Activated T-cell treated with anti-CD3 and anti-CD28 coated beads, Interleukin-2, amount 50 U/mL, for 4 hours (primary cell): ENCODE measurements around the gene C12orf43. TPM values are rescaled to one million over a fixed set of nuclear protein-coding genes. Genes with fewer than 3 reads are reported as not detected.

Experiments used
- ATAC-seq, 2 donors: fragments of 200-7000 bp; cut with Tn5 transposase; one replicate each; pipeline ENCODE4 v1.10.0; 2021
- DNase-seq: peaks from one replicate; pipeline ENCODE4 v3.0.0-alpha.2; 2020
- H3K27me3 Mint-ChIP-seq: one replicate; pipeline ENCODE4 v1.8.0; 2021; ENCODE audit warnings: low read depth, mixed read lengths
- H3K36me3 Mint-ChIP-seq: one replicate; pipeline ENCODE4 v1.8.0; 2022; ENCODE audit warnings: mixed read lengths; ENCODE audit not compliant: insufficient read depth
- H3K4me1 Mint-ChIP-seq: one replicate; pipeline ENCODE4 v1.8.0; 2021; ENCODE audit warnings: low read depth, mixed read lengths
- H3K4me3 Mint-ChIP-seq: one replicate; pipeline ENCODE4 v1.8.0; 2021; ENCODE audit warnings: mild to moderate bottlenecking, moderate library complexity, mixed read lengths
- H3K9me3 Mint-ChIP-seq: one replicate; pipeline ENCODE4 v1.8.0; 2021; ENCODE audit warnings: mixed read lengths
- total RNA-seq, 3 donors: library from RNA; stranded (reverse); gene quantifications; one replicate each; pipeline ENCODE4 v1.2.1, GENCODE V29; 2021

C12orf43 gene
- total RNA-seq, 3 donors from 2014 or later, result 40.3 to 55.0 (median 40.5) TPM

DNA sequence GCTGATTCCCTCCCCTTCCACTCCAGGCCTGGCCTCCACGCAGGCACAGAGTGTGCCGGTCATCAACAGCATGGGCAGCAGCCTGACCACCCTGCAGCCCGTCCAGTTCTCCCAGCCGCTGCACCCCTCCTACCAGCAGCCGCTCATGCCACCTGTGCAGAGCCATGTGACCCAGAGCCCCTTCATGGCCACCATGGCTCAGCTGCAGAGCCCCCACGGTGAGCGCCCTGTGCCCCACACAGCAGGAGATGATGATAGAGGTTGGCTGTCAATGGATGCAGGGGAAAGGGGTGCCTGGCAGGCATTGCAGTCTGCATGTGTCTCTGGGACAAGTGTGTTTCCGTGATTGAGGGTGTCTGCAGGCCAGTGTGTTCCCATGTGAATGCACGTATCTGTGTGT, 18.8 kb downstream of the C12orf43 start:
- peaks cover 7% of the 10 kb centered on the region for H3K27me3 Mint-ChIP-seq
- H3K9me3 Mint-ChIP-seq, result no peaks in the 10 kb centered on the region
- DNase-seq (no peak), ATAC-seq (no peak)
- H3K4me1 Mint-ChIP-seq, result no peaks in the 10 kb centered on the region
- H3K36me3 Mint-ChIP-seq, result no peaks in the 10 kb centered on the region
- no peak overlapping the region for H3K4me3 Mint-ChIP-seq

DNA sequence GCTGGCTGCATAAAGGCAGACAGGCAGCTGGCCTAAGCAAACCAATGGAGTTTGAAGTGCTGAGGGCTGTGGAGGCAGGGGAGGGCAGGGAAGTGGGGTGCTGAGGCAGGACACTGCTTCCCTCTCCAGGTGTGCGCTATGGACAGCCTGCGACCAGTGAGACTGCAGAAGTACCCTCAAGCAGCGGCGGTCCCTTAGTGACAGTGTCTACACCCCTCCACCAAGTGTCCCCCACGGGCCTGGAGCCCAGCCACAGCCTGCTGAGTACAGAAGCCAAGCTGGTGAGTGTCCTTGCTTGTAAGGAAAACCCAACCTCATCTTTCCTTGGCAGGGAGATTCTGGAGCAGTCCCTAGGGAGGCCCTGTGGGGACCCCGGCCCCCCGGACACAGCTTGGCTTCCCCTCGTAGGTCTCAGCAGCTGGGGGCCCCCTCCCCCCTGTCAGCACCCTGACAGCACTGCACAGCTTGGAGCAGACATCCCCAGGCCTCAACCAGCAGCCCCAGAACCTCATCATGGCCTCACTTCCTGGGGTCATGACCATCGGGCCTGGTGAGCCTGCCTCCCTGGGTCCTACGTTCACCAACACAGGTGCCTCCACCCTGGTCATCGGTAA, 20.0 kb downstream of the C12orf43 start:
- Mint-ChIP-seq H3K27me3 (peaks cover 7% of the 10 kb centered on the region), H3K36me3 (no peaks in the 10 kb centered on the region), H3K9me3 (no peaks in the 10 kb centered on the region), H3K4me3 (no peak overlapping the region), H3K4me1 (no peaks in the 10 kb centered on the region)
- DNase-seq, result no peak
- ATAC-seq, result no peak

DNA sequence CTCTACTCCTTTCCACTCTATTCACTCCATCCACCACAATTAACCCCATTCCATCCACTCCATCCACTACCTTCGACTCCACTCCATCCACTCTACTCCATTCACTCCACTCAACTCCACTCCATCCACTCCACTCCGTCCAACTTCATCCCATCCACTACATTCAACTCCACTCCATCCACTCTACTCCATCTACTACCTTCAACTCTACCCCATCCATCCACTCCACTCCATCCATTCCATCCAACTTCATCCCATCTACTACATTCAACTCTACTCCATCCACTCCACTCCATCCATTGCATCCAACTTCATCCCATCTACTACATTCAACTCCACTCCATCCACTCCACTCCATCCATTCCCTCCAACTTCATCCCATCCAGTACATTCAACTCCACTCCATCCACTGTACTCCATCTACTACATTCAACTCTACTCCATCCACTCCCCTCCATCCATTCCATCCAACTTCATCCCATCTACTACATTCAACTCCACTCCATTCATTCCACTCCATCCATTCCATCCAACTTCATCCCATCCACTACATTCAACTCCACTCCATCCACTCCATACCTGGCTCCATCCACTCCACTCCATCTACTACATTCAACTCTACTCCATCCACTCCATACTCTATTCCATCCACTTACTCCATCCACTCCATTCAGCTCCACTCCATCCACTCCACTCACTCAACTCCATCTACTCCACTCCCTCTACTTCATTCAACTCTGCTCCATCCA, 21.5 kb downstream of the C12orf43 start:
- ATAC-seq (no peak), DNase-seq (no peak)
- H3K36me3 Mint-ChIP-seq, result no peaks in the 10 kb centered on the region
- peaks cover 7% of the 10 kb centered on the region for H3K27me3 Mint-ChIP-seq
- no peaks in the 10 kb centered on the region for H3K4me1 Mint-ChIP-seq
- no peak overlapping the region for H3K4me3 Mint-ChIP-seq
- H3K9me3 Mint-ChIP-seq, result no peaks in the 10 kb centered on the region

- H3K27me3 Mint-ChIP-seq, result peaks cover 7% of the 10 kb centered on the region
- H3K4me1 Mint-ChIP-seq, result no peaks in the 10 kb centered on the region
- no peaks in the 10 kb centered on the region for H3K9me3 Mint-ChIP-seq
- H3K4me3 Mint-ChIP-seq, result no peak overlapping the region
- no peaks in the 10 kb centered on the region for H3K36me3 Mint-ChIP-seq
- no peak for ATAC-seq
- no peak for DNase-seq
These were observed 22.2 kb downstream of the C12orf43 start for GRCh38 chr12:120994059-120994458.

- Mint-ChIP-seq H3K9me3 (no peaks in the 10 kb centered on the region), H3K36me3 (no peaks in the 10 kb centered on the region), H3K4me3 (no peak overlapping the region), H3K27me3 (peaks cover 7% of the 10 kb centered on the region), H3K4me1 (no peaks in the 10 kb centered on the region)
- ATAC-seq, result no peak
- no peak for DNase-seq
These were observed 22.8 kb downstream of the C12orf43 start for GRCh38 chr12:120993496-120993895.

DNA sequence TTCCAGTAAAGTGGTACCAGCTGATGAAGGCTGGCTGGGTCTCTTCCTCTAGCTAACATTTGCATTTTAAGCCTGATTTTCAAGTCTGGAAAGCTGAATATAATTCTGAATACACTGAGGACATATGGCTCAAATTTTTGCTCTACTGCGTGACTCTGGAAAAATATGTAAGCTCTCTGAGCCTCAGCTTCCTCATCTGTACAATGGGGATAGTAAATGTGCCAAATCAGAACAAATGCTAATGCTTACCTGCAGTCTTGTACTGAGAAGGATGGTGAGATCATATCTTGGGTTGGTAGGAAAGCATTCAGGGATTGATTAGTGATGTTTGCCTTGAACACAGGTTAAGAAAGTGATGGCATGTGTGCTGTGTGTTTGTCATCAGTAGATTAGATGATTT, 23.3 kb downstream of the C12orf43 start:
- ATAC-seq (no peak), DNase-seq (no peak)
- H3K4me3 Mint-ChIP-seq, result no peak overlapping the region
- no peaks in the 10 kb centered on the region for H3K9me3 Mint-ChIP-seq
- no peaks in the 10 kb centered on the region for H3K36me3 Mint-ChIP-seq
- peaks cover 7% of the 10 kb centered on the region for H3K27me3 Mint-ChIP-seq
- H3K4me1 Mint-ChIP-seq, result no peaks in the 10 kb centered on the region

GRCh38 chr12:120991965-120992364, 24.3 kb downstream of the C12orf43 start:
- no peaks in the 10 kb centered on the region for H3K36me3 Mint-ChIP-seq
- no peak for ATAC-seq
- peaks cover 7% of the 10 kb centered on the region for H3K27me3 Mint-ChIP-seq
- H3K9me3 Mint-ChIP-seq, result no peaks in the 10 kb centered on the region
- no peaks in the 10 kb centered on the region for H3K4me1 Mint-ChIP-seq
- DNase-seq, result no peak
- no peak overlapping the region for H3K4me3 Mint-ChIP-seq

DNA sequence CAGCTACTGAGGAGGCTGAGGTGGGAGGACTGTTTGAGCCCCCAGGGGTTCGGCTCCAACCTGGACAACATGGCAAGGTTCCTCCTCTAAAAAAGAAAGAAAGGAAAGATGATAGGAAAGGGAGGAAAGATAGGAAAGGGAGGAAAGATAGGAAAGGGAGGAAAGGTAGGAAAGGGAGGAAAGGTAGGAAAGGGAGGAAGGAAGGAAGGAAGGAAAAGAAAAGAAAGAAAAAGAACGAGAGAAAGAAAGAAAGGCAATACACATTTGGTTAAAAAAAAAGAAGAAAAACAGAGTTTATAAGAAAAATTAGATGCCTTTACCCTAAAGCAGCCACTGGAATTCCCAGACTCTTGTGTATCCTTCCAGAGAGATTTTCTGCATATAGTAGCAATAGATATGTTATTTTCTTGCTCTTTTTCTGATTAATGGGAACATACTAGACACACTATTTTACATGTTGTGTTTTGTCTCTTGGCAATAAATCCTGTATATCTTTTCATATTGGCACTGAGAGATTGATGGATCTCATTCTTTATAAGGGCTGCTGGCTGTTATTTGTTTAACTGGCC, 25.7 kb downstream of the C12orf43 start:
- H3K4me3 Mint-ChIP-seq, result no peak overlapping the region
- H3K27me3 Mint-ChIP-seq, result peaks cover 7% of the 10 kb centered on the region
- no peaks in the 10 kb centered on the region for H3K4me1 Mint-ChIP-seq
- no peaks in the 10 kb centered on the region for H3K36me3 Mint-ChIP-seq
- ATAC-seq (no peak), DNase-seq (no peak)
- no peaks in the 10 kb centered on the region for H3K9me3 Mint-ChIP-seq

DNA sequence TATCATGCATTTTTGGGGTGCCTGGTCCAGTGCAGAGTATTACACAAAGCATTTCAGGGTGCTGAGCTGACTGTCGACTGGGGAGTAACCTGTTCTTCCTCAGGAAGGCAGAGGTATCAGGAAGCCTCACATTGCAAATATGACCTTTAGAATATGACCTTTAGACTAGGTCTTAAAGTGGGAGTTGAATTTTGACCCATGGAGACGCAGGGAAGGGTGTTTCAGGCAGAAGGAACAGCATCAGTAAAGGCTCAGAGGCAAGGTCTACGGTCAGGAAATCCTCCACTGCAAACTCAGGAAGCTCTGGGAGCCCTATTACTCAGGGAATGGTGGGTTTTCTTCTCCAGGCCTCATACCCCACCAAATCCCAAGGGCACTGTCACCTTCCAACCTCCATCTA, 26.6 kb downstream of the C12orf43 start:
- no peaks in the 10 kb centered on the region for H3K9me3 Mint-ChIP-seq
- DNase-seq (no peak), ATAC-seq (no peak)
- H3K4me1 Mint-ChIP-seq, result no peaks in the 10 kb centered on the region
- no peak overlapping the region for H3K4me3 Mint-ChIP-seq
- H3K27me3 Mint-ChIP-seq, result peaks cover 4% of the 10 kb centered on the region
- no peaks in the 10 kb centered on the region for H3K36me3 Mint-ChIP-seq

GRCh38 chr12:120988658-120989057, 27.6 kb downstream of the C12orf43 start:
- H3K27me3 Mint-ChIP-seq, result peaks cover 4% of the 10 kb centered on the region
- H3K4me1 Mint-ChIP-seq, result no peaks in the 10 kb centered on the region
- no peak overlapping the region for H3K4me3 Mint-ChIP-seq
- DNase-seq (no peak), ATAC-seq (no peak)
- H3K36me3 Mint-ChIP-seq, result no peaks in the 10 kb centered on the region
- no peaks in the 10 kb centered on the region for H3K9me3 Mint-ChIP-seq

DNA sequence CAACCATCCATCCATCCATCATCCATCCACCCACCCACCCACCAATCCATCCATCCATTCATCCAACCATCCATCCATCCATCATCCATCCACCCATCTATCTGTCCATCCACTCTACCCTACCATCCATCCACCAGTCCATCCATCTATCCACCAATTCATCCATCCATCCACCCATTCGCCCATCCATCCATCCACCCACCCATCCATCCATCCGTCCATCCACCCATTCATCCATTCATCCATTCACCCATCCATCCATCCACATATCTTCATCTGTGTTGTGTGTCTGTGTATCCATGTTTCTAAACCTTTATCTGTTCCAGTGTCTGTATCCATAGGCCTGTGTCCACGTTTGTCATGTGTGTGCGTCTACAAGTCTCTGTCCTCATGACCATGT, 28.1 kb downstream of the C12orf43 start:
- Mint-ChIP-seq H3K27me3 (peaks cover 4% of the 10 kb centered on the region), H3K4me1 (no peaks in the 10 kb centered on the region), H3K36me3 (no peaks in the 10 kb centered on the region), H3K4me3 (no peak overlapping the region), H3K9me3 (no peaks in the 10 kb centered on the region)
- no peak for DNase-seq
- no peak for ATAC-seq

GRCh38 chr12:120984351-120984898, 31.9 kb downstream of the C12orf43 start:
- Mint-ChIP-seq H3K4me3 (no peak overlapping the region), H3K4me1 (no peaks in the 10 kb centered on the region), H3K9me3 (no peaks in the 10 kb centered on the region), H3K27me3 (no peaks in the 10 kb centered on the region), H3K36me3 (no peaks in the 10 kb centered on the region)
- ATAC-seq, result no peak
- DNase-seq, result no peak

DNA sequence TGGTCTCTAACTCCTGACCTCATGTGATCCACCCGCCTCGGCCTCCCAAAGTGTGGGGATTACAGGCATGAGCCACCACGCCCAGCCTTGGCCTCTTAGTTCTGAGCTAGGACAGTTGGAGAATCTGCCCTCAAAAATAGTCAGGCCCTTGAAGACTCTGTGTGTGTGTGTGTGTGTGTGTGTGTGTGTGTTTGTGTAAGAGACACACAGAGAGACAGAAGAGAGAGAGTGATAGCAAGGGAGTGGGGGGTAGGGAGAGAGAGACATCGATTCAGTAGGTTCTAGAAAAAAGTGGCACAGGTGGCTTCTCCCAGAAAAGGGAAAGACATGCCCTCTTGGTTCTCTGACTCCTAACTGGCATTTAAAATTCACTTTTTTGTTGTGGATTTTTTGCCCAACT, 32.5 kb downstream of the C12orf43 start:
- no peak for ATAC-seq

DNA sequence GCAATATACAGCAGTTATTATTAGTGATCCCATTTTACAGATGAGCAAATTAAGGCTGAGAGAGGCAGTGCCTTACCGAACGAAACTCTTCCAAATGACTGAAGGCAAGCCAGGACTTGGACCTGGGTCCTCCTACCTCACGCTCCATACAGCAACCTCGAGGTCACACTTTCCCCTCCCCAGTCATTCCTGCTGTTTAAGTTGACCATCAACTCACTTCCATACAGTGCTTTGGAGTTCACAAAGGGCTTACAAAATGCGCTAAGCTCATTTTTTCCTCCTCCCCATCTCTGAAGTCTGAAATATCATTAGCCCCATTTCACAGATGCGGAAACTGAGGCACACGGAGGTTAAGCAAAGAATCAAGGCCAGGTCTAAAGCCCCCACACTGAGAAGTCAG, 33.6 kb downstream of the C12orf43 start:
- DNase-seq, result no peak
- Mint-ChIP-seq H3K4me3 (no peak overlapping the region), H3K9me3 (no peaks in the 10 kb centered on the region), H3K4me1 (no peaks in the 10 kb centered on the region), H3K36me3 (no peaks in the 10 kb centered on the region), H3K27me3 (no peaks in the 10 kb centered on the region)
- no peak for ATAC-seq

More for the DNA sequence above, 32.5 kb downstream of the C12orf43 start:
- no peak for DNase-seq
- no peaks in the 10 kb centered on the region for H3K9me3 Mint-ChIP-seq
- H3K4me1 Mint-ChIP-seq, result no peaks in the 10 kb centered on the region
- no peaks in the 10 kb centered on the region for H3K36me3 Mint-ChIP-seq
- H3K4me3 Mint-ChIP-seq, result no peak overlapping the region
- no peaks in the 10 kb centered on the region for H3K27me3 Mint-ChIP-seq
